Endodermal cell (in vitro differentiated cells): ENCODE data around the gene C2CD4B. TPM values are rescaled to one million over a fixed set of nuclear protein-coding genes. Genes with fewer than 3 reads are reported as not detected.

Source experiments
- DNase-seq: peaks from one replicate; pipeline ENCODE4 v3.0.0-alpha.2; 2017
- H3K27ac ChIP-seq: 2 replicates; pipeline ENCODE4 v1.5.1; 2013; ENCODE audit warnings: mild to moderate bottlenecking, low read depth, low read length, moderate library complexity
- H3K27me3 ChIP-seq: 2 replicates; pipeline ENCODE4 v1.6.1; 2013; ENCODE audit warnings: mild to moderate bottlenecking, low read length, moderate library complexity; ENCODE audit not compliant: insufficient read depth, control insufficient read depth, poor library complexity, severe bottlenecking
- H3K36me3 ChIP-seq: 2 replicates; pipeline ENCODE4 v1.7.0; 2013; ENCODE audit warnings: mild to moderate bottlenecking, low read length, moderate library complexity; ENCODE audit not compliant: control insufficient read depth, insufficient read depth
- H3K4me1 ChIP-seq: one replicate; pipeline ENCODE4 v1.7.0; 2013; ENCODE audit warnings: low read length; ENCODE audit not compliant: control insufficient read depth, insufficient read depth
- H3K4me3 ChIP-seq: 2 replicates; pipeline ENCODE4 v1.5.1; 2013; ENCODE audit warnings: mild to moderate bottlenecking, low read length, moderate library complexity
- H3K9ac ChIP-seq: 2 replicates; pipeline ENCODE4 v1.6.1; 2013; ENCODE audit warnings: mild to moderate bottlenecking, low read length, moderate library complexity; ENCODE audit not compliant: poor library complexity, severe bottlenecking; ENCODE audit errors: extremely low read depth
- H3K9me3 ChIP-seq: 2 replicates; pipeline ENCODE4 v1.6.1; 2013; ENCODE audit warnings: mild to moderate bottlenecking, low read length, moderate library complexity; ENCODE audit not compliant: control insufficient read depth
- H3K27ac Mint-ChIP-seq: 2 replicates; pipeline ENCODE4 v1.8.0; 2020; ENCODE audit warnings: mixed read lengths
- H3K27me3 Mint-ChIP-seq: 2 replicates; pipeline ENCODE4 v1.8.0; 2021; ENCODE audit warnings: mild to moderate bottlenecking, mixed read lengths; ENCODE audit not compliant: insufficient read depth
- H3K36me3 Mint-ChIP-seq: 2 replicates; pipeline ENCODE4 v1.8.0; 2020; ENCODE audit warnings: low read depth, mixed read lengths
- H3K4me1 Mint-ChIP-seq: 2 replicates; pipeline ENCODE4 v1.8.0; 2020; ENCODE audit warnings: mixed read lengths
- H3K4me3 Mint-ChIP-seq: 2 replicates; pipeline ENCODE4 v1.8.0; 2020; ENCODE audit warnings: mild to moderate bottlenecking, moderate library complexity, mixed read lengths
- H3K9me3 Mint-ChIP-seq: 2 replicates; pipeline ENCODE4 v1.8.0; 2020; ENCODE audit warnings: mild to moderate bottlenecking, mixed read lengths
- CTCF ChIP-seq: fragments of 200-600 bp; sonication (generic); conservative IDR thresholded peaks from 2 replicates; pipeline ENCODE4 v1.5.0; 2021; ENCODE audit warnings: antibody characterized with exemption, mild to moderate bottlenecking
- WGBS, 2 experiments: methylation state at CpG; one replicate each; pipeline versions ENCODE4 v1.1.5 to v1.1.7; 2013; ENCODE audit warnings: missing lambda C conversion rate in 2 of 2, mixed read lengths in 1 of 2; ENCODE audit not compliant: insufficient coverage in 1 of 2, insufficient read length in 1 of 2; 5-methylcytosine and 5-hydroxymethylcytosine counted together
- total RNA-seq, 2 donors: library from RNA; stranded (reverse); fragmentation: NEBNext Ultra II Directional in 1 of 2; extraction: Animal tissue kit (Norgen Biotek cat#: 25700) in 1 of 2; gene quantifications; 2 replicates in 1 of 2; 3 replicates in 1 of 2; pipeline ENCODE4 v1.2.1, GENCODE V29; 2021

Gene C2CD4B
- total RNA-seq, 2 donors from 2014 or later: 0.22 to 0.66 TPM

GRCh38 chr15:62186578-62186977, 21.5 kb upstream of the C2CD4B start:
- Mint-ChIP-seq H3K27me3 (no peaks in the 10 kb centered on the region), H3K4me1 (peaks cover 5% of the 10 kb centered on the region)
- 96% methylated on average over 7 to 27 of the region's 27 CpGs for WGBS, 2 experiments

GRCh38 chr15:62183130-62183529, 18.0 kb upstream of the C2CD4B start:
- H3K9me3 Mint-ChIP-seq: peaks cover 19% of the 10 kb centered on the region
- no peak overlapping the region for H3K4me3 ChIP-seq
- no peak for TF ChIP-seq CTCF
- peaks cover 5% of the 10 kb centered on the region for H3K4me1 Mint-ChIP-seq
- H3K27ac ChIP-seq: no peak overlapping the region
- H3K27me3 Mint-ChIP-seq: no peaks in the 10 kb centered on the region
- H3K4me1 ChIP-seq: no peaks in the 10 kb centered on the region
- H3K27ac Mint-ChIP-seq: no peak overlapping the region
- H3K9ac ChIP-seq: no peak overlapping the region
- peaks cover 2% of the 10 kb centered on the region for H3K36me3 Mint-ChIP-seq
- DNase-seq: no peak
- H3K4me3 Mint-ChIP-seq: no peak overlapping the region
- H3K27me3 ChIP-seq: no peaks in the 10 kb centered on the region
- H3K36me3 ChIP-seq: no peaks in the 10 kb centered on the region
- H3K9me3 ChIP-seq: no peaks in the 10 kb centered on the region

More at GRCh38 chr15:62186578-62186977, 21.5 kb upstream of the C2CD4B start:
- no peak overlapping the region for H3K27ac ChIP-seq
- H3K4me1 ChIP-seq: no peaks in the 10 kb centered on the region
- H3K36me3 Mint-ChIP-seq: peaks cover 2% of the 10 kb centered on the region
- H3K9me3 Mint-ChIP-seq: peaks cover 13% of the 10 kb centered on the region
- no peak for TF ChIP-seq CTCF
- H3K4me3 ChIP-seq: no peak overlapping the region
- no peak overlapping the region for H3K4me3 Mint-ChIP-seq
- H3K27me3 ChIP-seq: no peaks in the 10 kb centered on the region
- H3K36me3 ChIP-seq: no peaks in the 10 kb centered on the region
- no peaks in the 10 kb centered on the region for H3K9me3 ChIP-seq
- H3K9ac ChIP-seq: no peak overlapping the region
- no peak for DNase-seq
- H3K27ac Mint-ChIP-seq: no peak overlapping the region

- WGBS, 2 experiments: 88 to 100% methylated on average over 1 to 2 of the region's 5 CpGs
- Histone ChIP-seq H3K36me3 (no peaks in the 10 kb centered on the region), H3K9me3 (no peaks in the 10 kb centered on the region), H3K9ac (no peak overlapping the region), H3K4me1 (no peaks in the 10 kb centered on the region), H3K27me3 (no peaks in the 10 kb centered on the region), H3K4me3 (no peak overlapping the region), H3K27ac (no peak overlapping the region)
- H3K9me3 Mint-ChIP-seq: no peaks in the 10 kb centered on the region
- H3K27me3 Mint-ChIP-seq: peaks cover 6% of the 10 kb centered on the region
- H3K27ac Mint-ChIP-seq: no peak overlapping the region
- H3K4me3 Mint-ChIP-seq: no peak overlapping the region
- H3K4me1 Mint-ChIP-seq: no peaks in the 10 kb centered on the region
- no peaks in the 10 kb centered on the region for H3K36me3 Mint-ChIP-seq
- no peak for TF ChIP-seq CTCF
- no peak for DNase-seq
Measured at GRCh38 chr15:62173215-62173614, 8.1 kb upstream of the C2CD4B start.
